ENCODE results near the gene VPS35.

- no peak for TF ChIP-seq CTCF (IDR thresholded peaks at IDR 0.05)
- TF ChIP-seq POLR2A (IDR thresholded peaks at IDR 0.05), result no peak
These were observed 2.7 kb upstream of the VPS35 start for GRCh38 chr16:46691726-46692125.

Data from heart left ventricle (tissue), 13 donors.